GM19239 (cell line): ENCODE results near the gene PVALB.

Experiments used
- DNase-seq: peaks from one replicate; pipeline ENCODE4 v3.0.0; 2011; ENCODE audit warnings: low spot score; ENCODE audit not compliant: insufficient read length
- FAIRE-seq: peaks from 2 replicates; lab custom pipeline; 2011; peaks lifted over from hg19 to GRCh38; lab: Jason Lieb, UNC

Gene PVALB

GRCh38 chr22:36776722-36777121, 40.1 kb downstream of the PVALB start:
- DNase-seq (no peak), FAIRE-seq (no peak)

GRCh38 chr22:36775964-36776669, 40.7 kb downstream of the PVALB start, which contains the start of gene IFT27:
Gene IFT27, minus strand, starts transcription at chr22:36776119. Its CDS starts 412 bp downstream, at chr22:36775707.
- FAIRE-seq (peak; percentile 100), DNase-seq (peak; percentile 93)

GRCh38 chr22:36775586-36775963, 41.3 kb downstream of the PVALB start:
- no peak for DNase-seq

GRCh38 chr22:36773935-36774334, 42.9 kb downstream of the PVALB start:
- FAIRE-seq (no peak), DNase-seq (no peak)

More at GRCh38 chr22:36775586-36775963, 41.3 kb downstream of the PVALB start:
- peak; percentile 80 for FAIRE-seq

- no peak for FAIRE-seq
These were observed 44.4 kb downstream of the PVALB start for GRCh38 chr22:36772451-36772850.

GRCh38 chr22:36771356-36772063, 45.3 kb downstream of the PVALB start:
- FAIRE-seq (no peak), DNase-seq (no peak)

More at GRCh38 chr22:36772451-36772850, 44.4 kb downstream of the PVALB start:
- no peak for DNase-seq

- no peak for FAIRE-seq
- no peak for DNase-seq
These were observed 46.2 kb downstream of the PVALB start for GRCh38 chr22:36770513-36771231.

- DNase-seq (no peak), FAIRE-seq (no peak)
These were observed 47.0 kb downstream of the PVALB start for GRCh38 chr22:36769541-36770512.

GRCh38 chr22:36768616-36769015, 48.2 kb downstream of the PVALB start:
- DNase-seq (no peak), FAIRE-seq (no peak)

- DNase-seq (no peak), FAIRE-seq (no peak)
These were observed 48.7 kb downstream of the PVALB start for GRCh38 chr22:36768141-36768540.

- no peak for FAIRE-seq
- DNase-seq, result no peak
These were observed 49.6 kb downstream of the PVALB start for GRCh38 chr22:36767035-36767775.

- no peak for DNase-seq
- no peak for FAIRE-seq
These were observed 50.8 kb downstream of the PVALB start for GRCh38 chr22:36765943-36766450.

GRCh38 chr22:36765131-36765942, 51.5 kb downstream of the PVALB start:
- DNase-seq (no peak), FAIRE-seq (no peak)

- no peak for FAIRE-seq
- DNase-seq, result no peak
These were observed 52.2 kb downstream of the PVALB start for GRCh38 chr22:36764641-36765040.

- DNase-seq (no peak), FAIRE-seq (no peak)
These were observed 52.8 kb downstream of the PVALB start for GRCh38 chr22:36764060-36764459.

- FAIRE-seq, result no peak
- DNase-seq, result no peak
These were observed 53.3 kb downstream of the PVALB start for GRCh38 chr22:36763576-36763975.

GRCh38 chr22:36762687-36763260, 54.1 kb downstream of the PVALB start:
- FAIRE-seq, result no peak
- no peak for DNase-seq
